NB4 (cell line): ENCODE measurements around the gene FGD3.

Experiments
- POLR2A ChIP-seq: IDR thresholded peaks from 2 replicates; pipeline ENCODE4 v1.6.1; 2011; ENCODE audit warnings: mild to moderate bottlenecking; ENCODE audit not compliant: insufficient read length; ENCODE audit errors: extremely low read depth
- TF ChIP-seq, protein P1 (sequence below): IDR thresholded peaks from one replicate; pipeline ENCODE4 v1.5.1; 2012; ENCODE audit warnings: low read depth, low read length

DNA sequence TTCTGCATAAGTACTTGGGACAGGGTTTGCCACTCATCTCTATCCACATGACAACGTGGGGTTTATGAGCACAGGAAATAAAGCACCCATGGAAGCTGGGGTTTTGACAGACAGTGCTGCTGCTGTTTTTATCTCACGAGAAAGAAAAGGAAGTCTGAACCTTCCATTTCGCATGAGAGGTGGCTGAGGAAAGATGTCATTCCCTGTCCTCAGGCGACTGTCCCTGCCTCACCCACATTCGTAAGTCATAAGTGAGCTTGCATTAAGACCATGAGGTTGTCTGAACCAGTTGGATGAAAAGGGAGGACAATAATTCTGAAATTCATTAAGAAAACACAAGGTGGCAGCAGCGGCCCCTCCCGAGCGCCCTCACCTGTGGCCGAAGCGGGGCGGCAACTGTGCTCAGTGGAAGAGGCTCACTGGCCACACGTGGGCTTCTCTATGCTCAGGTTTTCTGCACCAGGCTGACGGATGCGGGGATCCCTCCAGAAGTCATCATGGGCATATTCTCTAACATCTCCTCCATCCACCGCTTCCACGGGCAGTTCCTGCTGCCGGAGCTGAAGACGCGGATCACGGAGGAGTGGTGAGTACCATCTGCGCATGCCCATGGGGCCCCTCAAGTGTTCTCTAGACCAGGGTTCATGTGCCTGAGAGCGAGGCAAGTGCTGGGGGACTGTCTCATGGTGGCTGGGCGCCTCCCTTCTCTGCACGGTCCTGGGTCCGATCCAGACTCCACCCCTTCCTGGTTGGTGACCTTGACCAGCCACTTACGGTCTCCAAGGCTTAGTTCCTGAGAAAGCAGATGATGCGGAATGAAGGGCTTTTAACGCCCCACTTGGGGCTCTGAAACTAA is 56.5 kb downstream of the FGD3 start:
- TF ChIP-seq, protein P1, sequence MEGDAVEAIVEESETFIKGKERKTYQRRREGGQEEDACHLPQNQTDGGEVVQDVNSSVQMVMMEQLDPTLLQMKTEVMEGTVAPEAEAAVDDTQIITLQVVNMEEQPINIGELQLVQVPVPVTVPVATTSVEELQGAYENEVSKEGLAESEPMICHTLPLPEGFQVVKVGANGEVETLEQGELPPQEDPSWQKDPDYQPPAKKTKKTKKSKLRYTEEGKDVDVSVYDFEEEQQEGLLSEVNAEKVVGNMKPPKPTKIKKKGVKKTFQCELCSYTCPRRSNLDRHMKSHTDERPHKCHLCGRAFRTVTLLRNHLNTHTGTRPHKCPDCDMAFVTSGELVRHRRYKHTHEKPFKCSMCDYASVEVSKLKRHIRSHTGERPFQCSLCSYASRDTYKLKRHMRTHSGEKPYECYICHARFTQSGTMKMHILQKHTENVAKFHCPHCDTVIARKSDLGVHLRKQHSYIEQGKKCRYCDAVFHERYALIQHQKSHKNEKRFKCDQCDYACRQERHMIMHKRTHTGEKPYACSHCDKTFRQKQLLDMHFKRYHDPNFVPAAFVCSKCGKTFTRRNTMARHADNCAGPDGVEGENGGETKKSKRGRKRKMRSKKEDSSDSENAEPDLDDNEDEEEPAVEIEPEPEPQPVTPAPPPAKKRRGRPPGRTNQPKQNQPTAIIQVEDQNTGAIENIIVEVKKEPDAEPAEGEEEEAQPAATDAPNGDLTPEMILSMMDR: peak; percentile 37
- no peak for TF ChIP-seq POLR2A
